HCT116 (cell line): ENCODE measurements around the gene FAM219A. TPM values are rescaled to one million over a fixed set of nuclear protein-coding genes. Genes with fewer than 3 reads are reported as not detected.

Experiments
- ATAC-seq: fragments of 200-7000 bp; cut with Tn5 transposase; 2 replicates; pipeline ENCODE4 v1.9.1; 2020; ENCODE audit warnings: mild to moderate bottlenecking, moderate library complexity
- BruUV-seq: library from RNA; stranded (reverse); fragments of 400-500 nt; replicated peaks from 2 replicates; lab custom pipeline; 2021; lab: Mats Ljungman, UMichigan
- CTCF ChIA-PET: fragments of 300-600 bp; sonication (Branson Sonifier 250); formaldehyde crosslinking; loops from one replicate; lab custom pipeline; 2021; ENCODE audit warnings: antibody characterized with exemption; lab: Charles Lee
- POLR2A ChIA-PET: fragments of 300-600, 350-600 bp; sonication (Branson Sonifier 250); formaldehyde crosslinking; loops from one replicate; lab custom pipeline; 2021; ENCODE audit warnings: antibody characterized with exemption; lab: Charles Lee
- RAD21 ChIA-PET, 2 experiments: fragments of 300-600 bp; sonication (Branson Sonifier 250); formaldehyde crosslinking; loops; one replicate each; lab custom pipeline; 2023; ENCODE audit warnings: low total read pairs in 2 of 2; ENCODE audit not compliant: uncharacterized antibody in 2 of 2, unreplicated experiment in 2 of 2, low non-redundant PET in 1 of 2; lab: Charles Lee
- DNase-seq: peaks from one replicate; pipeline ENCODE4 v3.0.0-alpha.2; 2010; ENCODE audit warnings: low read depth, low spot score
- H2AFZ ChIP-seq: fragments of 200-600 bp; shearing (Covaris generic), sonication (generic); 2 replicates; pipeline ENCODE4 v1.6.1; 2017; ENCODE audit warnings: low read depth, mixed run types, mixed read lengths, antibody characterized with exemption, low read length; ENCODE audit not compliant: poor library complexity, severe bottlenecking
- H3K27ac ChIP-seq: 2 replicates; pipeline ENCODE4 v1.5.1; 2012; ENCODE audit warnings: low read depth, low read length
- H3K27me3 ChIP-seq: fragments of 200-600 bp; sonication (generic); 2 replicates; pipeline ENCODE4 v1.6.1; 2016; ENCODE audit warnings: mixed run types, low read length, mixed read lengths; ENCODE audit not compliant: insufficient read depth
- H3K36me3 ChIP-seq, 2 experiments: fragments of 200-500 bp in 1 of 2; fragments of 200-600 bp in 1 of 2; sonication (Bioruptor generic) in 1 of 2; sonication (generic) in 1 of 2; 2 replicates each; pipeline versions ENCODE4 v1.5.1 to v1.6.1; 2014 to 2016; ENCODE audit warnings: low read length in 2 of 2, inconsistent platforms in 1 of 2, mixed read lengths in 1 of 2, mixed run types in 1 of 2; ENCODE audit not compliant: insufficient read depth in 2 of 2, control insufficient read depth in 1 of 2
- H3K4me1 ChIP-seq, 2 experiments: fragments of 200-600 bp in 1 of 2; sonication (generic) in 1 of 2; 2 replicates each; pipeline versions ENCODE4 v1.5.1 to v1.6.1; 2012 to 2017; ENCODE audit warnings: low read length in 2 of 2, inconsistent platforms in 1 of 2, mild to moderate bottlenecking in 1 of 2, mixed read lengths in 1 of 2, mixed run types in 1 of 2, moderate library complexity in 1 of 2; ENCODE audit not compliant: insufficient read depth in 2 of 2, control insufficient read depth in 1 of 2
- H3K4me2 ChIP-seq: fragments of 200-600 bp; sonication (generic); 2 replicates; pipeline ENCODE4 v1.6.1; 2017; ENCODE audit warnings: mixed run types, low read length, mixed read lengths
- H3K4me3 ChIP-seq, 2 experiments: fragments of 200-600 bp in 1 of 2; sonication (generic) in 1 of 2; replicated peaks in 1 of 2; 2 replicates each; pipeline ENCODE4 v1.5.1; 2011 to 2016; ENCODE audit warnings: low read length in 2 of 2, control low read depth in 1 of 2, low read depth in 1 of 2, mild to moderate bottlenecking in 1 of 2, mixed read lengths in 1 of 2, mixed run types in 1 of 2
- H3K79me2 ChIP-seq: fragments of 200-600 bp; sonication (generic); 2 replicates; pipeline ENCODE4 v1.6.1; 2017; ENCODE audit warnings: mild to moderate bottlenecking, mixed run types, low read length, moderate library complexity, mixed read lengths; ENCODE audit not compliant: insufficient read depth
- H3K9ac ChIP-seq: fragments of 200-600 bp; sonication (generic); 2 replicates; pipeline ENCODE4 v1.6.1; 2016; ENCODE audit warnings: low read length, mixed read lengths
- H3K9me2 ChIP-seq: fragments of 200-600 bp; sonication (generic), shearing (Covaris generic); 2 replicates; pipeline ENCODE4 v1.6.1; 2017; ENCODE audit warnings: mixed run types, mild to moderate bottlenecking, moderate library complexity; ENCODE audit not compliant: insufficient read depth
- H3K9me3 ChIP-seq, 2 experiments: fragments of 200-500 bp in 1 of 2; fragments of 200-600 bp in 1 of 2; sonication (Bioruptor generic) in 1 of 2; sonication (generic) in 1 of 2; 2 replicates each; pipeline ENCODE4 v1.6.1; 2014 to 2017; ENCODE audit warnings: low read length in 2 of 2, mixed read lengths in 2 of 2, inconsistent platforms in 1 of 2, low read depth in 1 of 2, mild to moderate bottlenecking in 1 of 2, mixed run types in 1 of 2, moderate library complexity in 1 of 2; ENCODE audit not compliant: control insufficient read depth in 1 of 2, insufficient read depth in 1 of 2
- H4K20me1 ChIP-seq: fragments of 200-600 bp; sonication (generic), shearing (Covaris generic); 2 replicates; pipeline ENCODE4 v1.6.1; 2017; ENCODE audit warnings: mixed run types, mild to moderate bottlenecking, moderate library complexity; ENCODE audit not compliant: insufficient read depth
- CBX3 ChIP-seq: IDR thresholded peaks from 2 replicates; pipeline ENCODE4 v1.6.1; 2012; ENCODE audit warnings: low read depth
- CEBPB ChIP-seq: IDR thresholded peaks from 2 replicates; pipeline ENCODE4 v1.6.1; 2012; ENCODE audit warnings: low read depth
- EGR1 ChIP-seq: IDR thresholded peaks from 2 replicates; pipeline ENCODE4 v1.6.1; 2012; ENCODE audit warnings: low read depth
- EZH2 ChIP-seq: fragments of 200-600 bp; sonication (generic); IDR thresholded peaks from 2 replicates; pipeline ENCODE4 v1.6.1; 2017; ENCODE audit warnings: antibody characterized with exemption, mixed run types
- EZH2phosphoT487 ChIP-seq: fragments of 200-600 bp; IDR thresholded peaks from 2 replicates; pipeline ENCODE4 v1.6.1; 2018; ENCODE audit warnings: antibody characterized with exemption, borderline replicate concordance
- FOSL1 ChIP-seq: IDR thresholded peaks from 2 replicates; pipeline ENCODE4 v1.6.1; 2012; ENCODE audit warnings: low read depth
- JUND ChIP-seq: IDR thresholded peaks from 2 replicates; pipeline ENCODE4 v1.6.1; 2012
- POLR2A ChIP-seq: IDR thresholded peaks from 2 replicates; pipeline ENCODE4 v1.7.0; 2011; ENCODE audit warnings: borderline replicate concordance; ENCODE audit not compliant: insufficient read depth, insufficient read length; ENCODE audit errors: extremely low read depth
- RAD21 ChIP-seq: IDR thresholded peaks from 2 replicates; pipeline ENCODE4 v1.6.1; 2012; ENCODE audit warnings: low read depth, mild to moderate bottlenecking
- SIN3A ChIP-seq: IDR thresholded peaks from 2 replicates; pipeline ENCODE4 v1.6.1; 2012; ENCODE audit warnings: low read depth
- SP1 ChIP-seq: IDR thresholded peaks from 2 replicates; pipeline ENCODE4 v1.6.1; 2012; ENCODE audit warnings: low read depth
- SRF ChIP-seq: IDR thresholded peaks from 2 replicates; pipeline ENCODE4 v1.6.1; 2012; ENCODE audit warnings: low read depth
- TCF7L2 ChIP-seq: IDR thresholded peaks from 2 replicates; pipeline ENCODE4 v1.7.0; 2011; ENCODE audit warnings: borderline replicate concordance, inconsistent platforms; ENCODE audit not compliant: insufficient read depth, insufficient read length; ENCODE audit errors: extremely low read depth
- YY1 ChIP-seq: IDR thresholded peaks from 2 replicates; pipeline ENCODE4 v1.6.1; 2011; ENCODE audit warnings: low read length, low read depth, moderate library complexity, mild to moderate bottlenecking; ENCODE audit not compliant: insufficient replicate concordance; ENCODE audit errors: extremely low read depth
- ZFX ChIP-seq: fragments of 450-650 bp; IDR thresholded peaks from 2 replicates; pipeline ENCODE4 v1.6.1; 2017
- intact Hi-C: fragments of 100-400 bp; cut with micrococcal nuclease; formaldehyde crosslinking; loops from 2 replicates; pipeline ENCODE4 v1.10.0; 2022
- total RNA-seq: library from RNA; stranded (reverse); gene quantifications from one replicate; pipeline ENCODE4 v1.2.1, GENCODE V29; 2021; ENCODE audit not compliant: unreplicated experiment
- TF ChIP-seq, protein P1 (sequence below): IDR thresholded peaks from 2 replicates; pipeline ENCODE4 v1.6.1; 2012
- TF ChIP-seq, protein P2 (sequence below): IDR thresholded peaks from 2 replicates; pipeline ENCODE4 v1.6.1; 2011; ENCODE audit warnings: mild to moderate bottlenecking, low read length, moderate library complexity; ENCODE audit not compliant: insufficient replicate concordance; ENCODE audit errors: extremely low read depth
- TF ChIP-seq, protein P3 (sequence below): IDR thresholded peaks from 2 replicates; pipeline ENCODE4 v1.6.1; 2012

The FAM219A gene
- total RNA-seq, 1 experiment from 2014 or later: 13.4 TPM

- POLR2A ChIA-PET: no interaction called here
- no TSS peak for BruUV-seq
- no peaks in the 10 kb centered on the region for H4K20me1 ChIP-seq
- no peaks in the 10 kb centered on the region for H3K9me2 ChIP-seq
- no peak overlapping the region for H3K27ac ChIP-seq
- no peak overlapping the region for H3K9ac ChIP-seq
- H3K79me2 ChIP-seq: no peaks in the 10 kb centered on the region
- CTCF ChIA-PET: no interaction called here
- H3K4me2 ChIP-seq: no peak overlapping the region
- H2AFZ ChIP-seq: no peak overlapping the region
- DNase-seq (no peak), ATAC-seq (no peak)
- H3K4me3 ChIP-seq: no peak overlapping the region
- no peaks in the 10 kb centered on the region for H3K9me3 ChIP-seq
- TF ChIP-seq EZH2phosphoT487: no peak
- no peak for TF ChIP-seq EZH2
- TF ChIP-seq, protein P1, sequence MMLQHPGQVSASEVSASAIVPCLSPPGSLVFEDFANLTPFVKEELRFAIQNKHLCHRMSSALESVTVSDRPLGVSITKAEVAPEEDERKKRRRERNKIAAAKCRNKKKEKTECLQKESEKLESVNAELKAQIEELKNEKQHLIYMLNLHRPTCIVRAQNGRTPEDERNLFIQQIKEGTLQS: no peak
- no peak for TF ChIP-seq FOSL1
- no peak for TF ChIP-seq YY1
- no peak for TF ChIP-seq SRF
- intact Hi-C loops: no loop called here
- RAD21 ChIA-PET: no interaction called here
- H3K27me3 ChIP-seq: no peaks in the 10 kb centered on the region
- H3K36me3 ChIP-seq: peaks cover 0 to 2% of the 10 kb centered on the region in 2 experiments; a peak in 1 of 4 replicates
- H3K4me1 ChIP-seq: peaks cover 0 to 11% of the 10 kb centered on the region in 2 experiments; a peak in 2 of 4 replicates
Measured at GRCh38 chr9:34396276-34397214, 61.8 kb downstream of the FAM219A start.

- no peak overlapping the region for H3K27ac ChIP-seq
- H2AFZ ChIP-seq: no peak overlapping the region
- H3K4me3 ChIP-seq: no peak overlapping the region
- no peaks in the 10 kb centered on the region for H3K79me2 ChIP-seq
- peaks cover 0 to under 1% of the 10 kb centered on the region in 2 experiments; a peak in 1 of 4 replicates for H3K4me1 ChIP-seq
- H3K9ac ChIP-seq: no peak overlapping the region
- no peaks in the 10 kb centered on the region for H3K9me3 ChIP-seq
- H4K20me1 ChIP-seq: no peaks in the 10 kb centered on the region
- DNase-seq (no peak), ATAC-seq (no peak)
- ChIA-PET RAD21 (no interaction called here), CTCF (interaction anchor here (1.1 to 1.3 kb wide), 2 partner anchors 11 to 13 kb away, joined by 4 read pairs; no protein-coding TSS in a partner anchor), POLR2A (no interaction called here)
- no peaks in the 10 kb centered on the region for H3K36me3 ChIP-seq
- H3K9me2 ChIP-seq: no peaks in the 10 kb centered on the region
- H3K27me3 ChIP-seq: no peaks in the 10 kb centered on the region
- no peak overlapping the region for H3K4me2 ChIP-seq
- no TSS peak for BruUV-seq
- intact Hi-C loops: no loop called here
- TF ChIP-seq ZFX (no peak), CEBPB (no peak), SP1 (no peak), CBX3 (no peak), EGR1 (no peak), SRF (no peak), YY1 (no peak), JUND (no peak), SIN3A (no peak), RAD21 (no peak), EZH2phosphoT487 (no peak), TCF7L2 (no peak), EZH2 (no peak), POLR2A (no peak)
- TF ChIP-seq, protein P2, sequence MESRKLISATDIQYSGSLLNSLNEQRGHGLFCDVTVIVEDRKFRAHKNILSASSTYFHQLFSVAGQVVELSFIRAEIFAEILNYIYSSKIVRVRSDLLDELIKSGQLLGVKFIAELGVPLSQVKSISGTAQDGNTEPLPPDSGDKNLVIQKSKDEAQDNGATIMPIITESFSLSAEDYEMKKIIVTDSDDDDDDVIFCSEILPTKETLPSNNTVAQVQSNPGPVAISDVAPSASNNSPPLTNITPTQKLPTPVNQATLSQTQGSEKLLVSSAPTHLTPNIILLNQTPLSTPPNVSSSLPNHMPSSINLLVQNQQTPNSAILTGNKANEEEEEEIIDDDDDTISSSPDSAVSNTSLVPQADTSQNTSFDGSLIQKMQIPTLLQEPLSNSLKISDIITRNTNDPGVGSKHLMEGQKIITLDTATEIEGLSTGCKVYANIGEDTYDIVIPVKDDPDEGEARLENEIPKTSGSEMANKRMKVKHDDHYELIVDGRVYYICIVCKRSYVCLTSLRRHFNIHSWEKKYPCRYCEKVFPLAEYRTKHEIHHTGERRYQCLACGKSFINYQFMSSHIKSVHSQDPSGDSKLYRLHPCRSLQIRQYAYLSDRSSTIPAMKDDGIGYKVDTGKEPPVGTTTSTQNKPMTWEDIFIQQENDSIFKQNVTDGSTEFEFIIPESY: no peak
- TF ChIP-seq, protein P1: no peak
- TF ChIP-seq, protein P3, sequence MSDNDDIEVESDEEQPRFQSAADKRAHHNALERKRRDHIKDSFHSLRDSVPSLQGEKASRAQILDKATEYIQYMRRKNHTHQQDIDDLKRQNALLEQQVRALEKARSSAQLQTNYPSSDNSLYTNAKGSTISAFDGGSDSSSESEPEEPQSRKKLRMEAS: no peak
Measured at GRCh38 chr9:34392511-34392910, 65.9 kb downstream of the FAM219A start.
